HG03442 (cell line): ENCODE measurements around the gene TMUB2.
A peak's percentile ranks its signal among the peaks of the same experiment; 100 is the strongest.
"Not testable (repeated sequence)": the region's sequence is repeated elsewhere in the genome, so short reads cannot be mapped to it uniquely, and the experiment has no call there.

Experiments
- ATAC-seq: cut with Tn5 transposase; IDR thresholded peaks from one replicate; pipeline ENCODE4 v1.9.1; 2021; ENCODE audit warnings: mild to moderate bottlenecking, moderate library complexity; ENCODE audit not compliant: unreplicated experiment

Gene TMUB2

GRCh38 chr17:44186307-44187130, at the start of gene TMUB2:
TMUB2 (plus strand) TSS chr17:44186972; CDS start chr17:44187709, 737 bp downstream.
- peak; percentile 89 for ATAC-seq

- ATAC-seq, result no peak
Measured at GRCh38 chr17:44137891-44138709, 48.7 kb upstream of the TMUB2 start.

GRCh38 chr17:44143921-44144320, 42.9 kb upstream of the TMUB2 start:
- ATAC-seq, result not testable (repeated sequence)

- ATAC-seq, result no peak
Measured at GRCh38 chr17:44144966-44145739, 41.6 kb upstream of the TMUB2 start.

GRCh38 chr17:44146375-44147346, 40.1 kb upstream of the TMUB2 start:
- no peak for ATAC-seq

- no peak for ATAC-seq
Measured at GRCh38 chr17:44147812-44148211, 39.0 kb upstream of the TMUB2 start.

- ATAC-seq, result not testable (repeated sequence)
Measured at GRCh38 chr17:44149066-44149465, 37.7 kb upstream of the TMUB2 start.

- ATAC-seq, result no peak
Measured at GRCh38 chr17:44149750-44150329, 36.9 kb upstream of the TMUB2 start.

- ATAC-seq, result no peak
Measured at GRCh38 chr17:44152875-44153274, 33.9 kb upstream of the TMUB2 start.

- no peak for ATAC-seq
Measured at GRCh38 chr17:44155488-44155887, 31.3 kb upstream of the TMUB2 start.

GRCh38 chr17:44159519-44160210, 27.1 kb upstream of the TMUB2 start:
- no peak for ATAC-seq

GRCh38 chr17:44164476-44164875, 22.3 kb upstream of the TMUB2 start:
- ATAC-seq, result no peak

- no peak for ATAC-seq
Measured at GRCh38 chr17:44167181-44167861, 19.5 kb upstream of the TMUB2 start.

GRCh38 chr17:44170135-44170498, 16.7 kb upstream of the TMUB2 start:
- no peak for ATAC-seq

- no peak for ATAC-seq
Measured at GRCh38 chr17:44170499-44171201, 16.1 kb upstream of the TMUB2 start, which contains the start of gene ASB16. ASB16 (plus strand) TSS chr17:44170704; CDS start chr17:44170790, 86 bp downstream.

- no peak for ATAC-seq
Measured at GRCh38 chr17:44171931-44172455, 14.8 kb upstream of the TMUB2 start.

- ATAC-seq, result no peak
Measured at GRCh38 chr17:44174427-44174826, 12.3 kb upstream of the TMUB2 start.

GRCh38 chr17:44176257-44176656, 10.5 kb upstream of the TMUB2 start:
- no peak for ATAC-seq
